ENCODE results near the gene NRF1. TPM values are rescaled to one million over a fixed set of nuclear protein-coding genes. Genes with fewer than 3 reads are reported as not detected.

The NRF1 gene
- total RNA-seq, 3 donors from 2014 or later, result 18.0 to 18.3 (median 18.3) TPM

DNA sequence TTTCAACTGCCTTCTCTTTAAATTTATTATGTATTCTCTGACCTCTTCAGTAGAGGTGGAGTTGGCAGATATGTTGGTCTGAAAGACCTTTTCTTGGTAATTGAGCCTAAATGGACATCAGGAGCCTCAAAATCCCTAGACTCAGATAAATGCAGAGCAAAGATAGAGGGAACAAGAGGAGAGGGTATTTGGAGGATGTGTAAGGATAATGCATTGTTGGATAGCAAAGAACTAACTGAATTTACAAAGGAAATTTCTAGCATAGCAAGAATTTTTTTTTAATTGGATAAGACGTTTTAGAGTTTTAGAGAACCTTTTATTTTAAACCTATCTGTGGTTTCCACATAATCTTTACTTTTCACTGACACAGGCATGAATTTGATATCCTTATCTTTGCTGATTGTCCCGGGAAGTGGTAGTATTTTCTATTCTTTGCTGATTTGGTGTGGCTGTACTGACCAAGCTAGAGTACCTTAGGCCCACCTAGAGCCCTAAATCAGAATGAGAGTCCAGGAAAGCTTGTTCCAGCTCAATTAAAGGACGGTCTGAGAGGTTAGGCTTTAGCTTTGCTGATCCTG, 91.3 kb downstream of the NRF1 start:
- Mint-ChIP-seq H3K4me1 (ENCODE audit: low read depth) (peaks cover 15% of the 10 kb centered on the region), H3K36me3 (ENCODE audit: insufficient read depth) (peaks cover 23% of the 10 kb centered on the region), H3K27me3 (ENCODE audit: low read depth) (no peaks in the 10 kb centered on the region), H3K9me3 (no peaks in the 10 kb centered on the region), H3K4me3 (no peak overlapping the region)
- DNase-seq (no peak), ATAC-seq (no peak)

DNA sequence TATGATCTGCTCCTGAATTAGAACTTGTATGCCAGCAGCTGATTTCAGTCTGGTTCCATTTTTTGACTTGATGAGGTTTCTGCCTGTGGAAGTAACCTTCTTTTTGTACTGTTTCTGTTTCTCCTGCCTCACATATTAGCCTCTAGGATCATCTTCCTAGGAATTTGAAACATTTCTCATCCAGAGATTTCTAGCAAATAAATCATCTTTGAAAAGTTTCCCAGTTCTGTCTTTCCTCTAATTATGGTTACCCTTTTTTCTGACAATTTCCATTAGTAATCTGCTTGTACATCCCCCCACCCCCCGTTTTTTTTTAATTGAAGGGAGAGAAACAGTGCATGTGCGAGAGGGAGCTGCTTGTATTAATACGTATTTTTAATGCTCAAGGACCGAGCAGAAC, 92.2 kb downstream of the NRF1 start:
- Mint-ChIP-seq H3K4me1 (ENCODE audit: low read depth) (peaks cover 19% of the 10 kb centered on the region), H3K36me3 (ENCODE audit: insufficient read depth) (peaks cover 22% of the 10 kb centered on the region), H3K27me3 (ENCODE audit: low read depth) (no peaks in the 10 kb centered on the region), H3K9me3 (no peaks in the 10 kb centered on the region), H3K4me3 (no peak overlapping the region)
- ATAC-seq, result no peak
- no peak for DNase-seq

DNA sequence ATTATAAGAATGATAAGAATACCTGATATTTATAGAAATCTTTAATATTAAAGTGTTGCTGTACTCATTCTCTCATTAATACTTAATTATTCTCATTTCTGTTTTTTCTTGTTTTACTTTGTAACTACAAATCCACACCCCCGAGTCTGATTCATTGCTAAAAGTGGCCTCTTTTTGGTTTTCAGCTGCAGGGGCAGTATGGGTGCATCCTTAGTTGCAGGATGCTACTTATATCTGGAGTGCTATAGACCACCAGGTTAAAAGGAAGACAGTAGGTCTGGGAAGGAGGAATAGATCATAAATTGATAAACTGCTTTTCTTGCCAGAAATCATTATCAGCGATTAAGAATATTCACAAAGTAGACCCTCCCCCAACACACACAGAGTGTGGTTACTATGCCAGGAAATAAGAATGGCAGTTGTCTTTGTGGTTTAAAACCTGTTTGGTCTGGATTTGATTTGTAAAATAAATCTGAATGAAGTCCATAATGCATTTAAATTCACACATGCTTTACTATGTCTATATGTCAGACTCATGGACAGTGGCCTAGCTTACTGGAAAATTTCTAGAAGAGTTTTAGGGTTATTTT, 96.5 kb downstream of the NRF1 start:
- peaks cover 40% of the 10 kb centered on the region for H3K36me3 Mint-ChIP-seq (ENCODE audit: insufficient read depth)
- DNase-seq (no peak), ATAC-seq (no peak)
- H3K4me3 Mint-ChIP-seq, result no peak overlapping the region
- no peaks in the 10 kb centered on the region for H3K9me3 Mint-ChIP-seq
- peaks cover 17% of the 10 kb centered on the region for H3K4me1 Mint-ChIP-seq (ENCODE audit: low read depth)
- H3K27me3 Mint-ChIP-seq (ENCODE audit: low read depth), result no peaks in the 10 kb centered on the region

DNA sequence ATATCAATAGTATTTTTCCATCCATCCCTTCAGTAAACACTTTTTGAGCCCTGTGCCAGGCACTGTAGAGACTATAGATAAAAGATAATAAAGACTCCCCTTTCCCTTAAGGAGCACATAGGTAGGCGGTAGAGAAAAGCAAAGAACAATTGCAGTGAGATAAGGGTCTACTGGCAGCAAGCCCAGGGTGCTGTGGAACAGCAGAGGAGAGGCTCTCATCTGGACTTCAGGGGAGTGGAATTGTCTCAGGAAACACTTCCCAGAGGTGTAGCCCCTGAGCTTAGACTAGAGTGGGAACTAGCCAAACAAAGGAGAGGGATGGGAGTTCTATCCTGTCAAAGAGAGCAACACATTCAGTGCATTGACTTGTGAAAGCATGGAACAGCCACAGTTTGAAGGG, 102.0 kb downstream of the NRF1 start:
- no peak for ATAC-seq
- no peak for DNase-seq
- H3K4me3 Mint-ChIP-seq, result no peak overlapping the region
- H3K27me3 Mint-ChIP-seq (ENCODE audit: low read depth), result no peaks in the 10 kb centered on the region
- H3K9me3 Mint-ChIP-seq, result no peaks in the 10 kb centered on the region
- H3K4me1 Mint-ChIP-seq (ENCODE audit: low read depth), result no peaks in the 10 kb centered on the region
- H3K36me3 Mint-ChIP-seq (ENCODE audit: insufficient read depth), result peaks cover 43% of the 10 kb centered on the region

DNA sequence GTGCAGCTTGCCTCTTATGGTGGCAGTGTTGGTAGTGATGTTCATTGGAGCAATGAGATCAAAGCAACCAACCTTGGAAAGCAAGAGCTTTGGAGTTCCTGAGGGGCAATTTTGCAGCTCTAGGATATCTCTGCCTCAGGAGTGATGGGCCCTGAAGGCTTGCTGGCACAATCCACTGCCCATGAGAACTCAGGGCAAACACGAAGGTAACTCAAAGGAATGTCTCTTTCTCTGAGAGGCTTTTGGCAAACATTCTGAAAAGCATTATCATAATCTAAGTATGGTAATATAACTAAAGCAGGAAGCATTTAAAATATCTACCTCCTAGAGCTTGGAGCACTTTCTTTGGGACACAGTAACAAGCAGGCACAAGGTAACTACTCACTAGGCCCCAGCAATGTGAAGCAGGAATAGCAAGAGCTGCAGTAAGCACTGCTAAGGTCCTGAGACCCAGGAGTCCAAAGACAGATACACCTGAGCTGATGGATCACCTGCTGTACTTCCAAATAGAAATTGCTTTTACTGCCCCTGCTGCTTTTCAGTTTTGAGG, 103.1 kb downstream of the NRF1 start:
- Mint-ChIP-seq H3K36me3 (ENCODE audit: insufficient read depth) (peaks cover 49% of the 10 kb centered on the region), H3K4me1 (ENCODE audit: low read depth) (no peaks in the 10 kb centered on the region), H3K9me3 (no peaks in the 10 kb centered on the region), H3K4me3 (no peak overlapping the region), H3K27me3 (ENCODE audit: low read depth) (no peaks in the 10 kb centered on the region)
- no peak for ATAC-seq
- DNase-seq, result no peak

DNA sequence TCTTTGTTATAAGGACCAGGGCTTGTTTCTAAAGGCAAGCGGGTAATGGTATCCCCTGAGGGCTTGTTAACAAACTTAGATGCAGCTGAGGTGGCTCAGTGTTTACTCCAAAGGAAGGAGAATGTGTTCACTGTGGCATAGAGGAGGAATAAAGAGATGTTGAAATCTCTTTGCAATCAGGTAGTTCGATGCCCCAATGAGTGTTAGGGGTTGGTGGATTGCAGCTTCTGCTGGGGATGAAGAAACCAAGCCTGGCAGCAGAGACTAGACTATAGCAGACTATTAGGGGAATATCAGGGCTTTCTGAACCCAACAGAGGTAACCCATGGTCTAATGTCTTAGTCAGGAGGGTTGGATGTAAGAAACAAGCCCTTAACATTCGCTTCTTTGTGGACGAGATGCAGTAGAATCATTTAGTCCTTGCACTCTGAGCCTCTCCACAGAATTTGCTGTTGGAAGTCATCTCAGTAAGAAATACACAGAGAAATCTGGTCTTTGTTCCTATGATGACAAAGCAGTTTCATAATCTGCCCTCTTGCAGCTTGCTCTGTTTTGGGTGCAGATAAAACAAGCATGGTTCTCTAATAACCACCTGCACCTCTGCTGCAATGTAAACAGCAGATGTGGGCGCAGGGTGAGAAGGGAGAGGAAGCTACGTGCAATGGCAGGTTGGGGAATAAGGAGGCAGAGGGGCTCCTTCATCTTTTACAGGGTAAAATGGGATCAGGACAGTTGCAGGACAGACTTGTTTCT, 108.6 kb downstream of the NRF1 start:
- no peak overlapping the region for H3K4me3 Mint-ChIP-seq
- peaks cover 44% of the 10 kb centered on the region for H3K36me3 Mint-ChIP-seq (ENCODE audit: insufficient read depth)
- ATAC-seq (no peak), DNase-seq (no peak)
- no peaks in the 10 kb centered on the region for H3K9me3 Mint-ChIP-seq
- no peaks in the 10 kb centered on the region for H3K4me1 Mint-ChIP-seq (ENCODE audit: low read depth)
- no peaks in the 10 kb centered on the region for H3K27me3 Mint-ChIP-seq (ENCODE audit: low read depth)

DNA sequence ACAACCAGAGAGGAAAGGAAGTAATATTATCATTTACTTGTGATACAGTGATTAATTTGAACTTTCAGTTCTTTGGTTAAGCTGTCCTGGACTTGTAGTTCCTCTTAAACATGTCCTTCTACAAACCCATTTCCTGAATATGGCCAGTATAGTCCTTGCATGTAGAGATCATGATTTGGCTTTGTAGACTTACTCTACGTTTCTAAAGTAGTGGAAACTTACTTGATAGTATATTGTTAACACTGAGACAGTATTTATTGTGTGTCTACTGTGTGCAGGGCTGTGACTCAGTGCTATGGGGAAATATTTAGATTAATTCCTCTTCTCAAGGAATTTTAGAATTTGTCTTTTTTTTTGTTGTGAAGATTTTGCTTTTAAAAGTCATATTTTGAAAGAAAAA, 109.5 kb downstream of the NRF1 start:
- no peaks in the 10 kb centered on the region for H3K9me3 Mint-ChIP-seq
- ATAC-seq, result no peak
- DNase-seq, result no peak
- no peaks in the 10 kb centered on the region for H3K4me1 Mint-ChIP-seq (ENCODE audit: low read depth)
- H3K27me3 Mint-ChIP-seq (ENCODE audit: low read depth), result no peaks in the 10 kb centered on the region
- H3K4me3 Mint-ChIP-seq, result no peak overlapping the region
- peaks cover 42% of the 10 kb centered on the region for H3K36me3 Mint-ChIP-seq (ENCODE audit: insufficient read depth)

DNA sequence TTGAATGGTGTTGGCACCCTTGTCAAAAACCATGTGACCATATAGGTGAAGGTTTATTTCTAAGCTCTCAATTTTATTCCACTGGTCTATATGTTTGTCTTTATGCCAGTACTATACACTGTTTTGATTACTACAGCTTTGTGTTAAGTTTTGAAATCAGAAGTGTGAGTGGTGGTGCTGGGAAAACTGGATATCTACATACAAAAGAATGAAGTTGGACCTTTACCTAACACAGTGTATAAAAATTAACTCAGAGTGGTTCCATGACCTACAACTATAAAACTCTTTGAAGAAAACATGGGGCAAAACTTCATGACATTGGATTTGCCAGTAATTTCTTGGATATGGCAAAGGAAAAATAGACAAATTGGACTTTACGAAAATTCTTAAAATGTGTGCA, 112.2 kb downstream of the NRF1 start:
- Mint-ChIP-seq H3K4me1 (ENCODE audit: low read depth) (no peaks in the 10 kb centered on the region), H3K9me3 (no peaks in the 10 kb centered on the region), H3K36me3 (ENCODE audit: insufficient read depth) (peaks cover 41% of the 10 kb centered on the region), H3K27me3 (ENCODE audit: low read depth) (no peaks in the 10 kb centered on the region), H3K4me3 (no peak overlapping the region)
- DNase-seq, result no peak
- no peak for ATAC-seq

DNA sequence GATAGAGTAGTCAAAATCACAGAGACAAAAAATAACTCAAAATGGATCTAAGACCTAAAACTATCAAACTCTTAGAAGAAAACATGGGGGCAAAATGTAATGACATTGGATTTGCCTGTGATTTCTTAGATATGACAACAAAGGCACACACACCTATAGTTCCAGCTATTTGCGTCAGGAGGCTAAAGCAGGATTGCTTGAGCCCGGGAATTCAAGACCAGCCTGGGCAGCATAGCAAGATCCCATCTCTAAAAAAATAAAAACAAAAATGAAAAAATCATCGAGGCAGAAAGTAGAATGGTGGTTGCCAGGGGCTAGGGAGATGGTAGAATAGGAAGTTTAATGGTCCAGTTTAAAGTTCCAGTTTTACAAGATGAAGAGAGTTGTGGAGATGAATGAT, 113.3 kb downstream of the NRF1 start:
- no peaks in the 10 kb centered on the region for H3K27me3 Mint-ChIP-seq (ENCODE audit: low read depth)
- no peaks in the 10 kb centered on the region for H3K4me1 Mint-ChIP-seq (ENCODE audit: low read depth)
- DNase-seq, result no peak
- no peaks in the 10 kb centered on the region for H3K9me3 Mint-ChIP-seq
- peaks cover 34% of the 10 kb centered on the region for H3K36me3 Mint-ChIP-seq (ENCODE audit: insufficient read depth)
- ATAC-seq, result no peak
- H3K4me3 Mint-ChIP-seq, result no peak overlapping the region

DNA sequence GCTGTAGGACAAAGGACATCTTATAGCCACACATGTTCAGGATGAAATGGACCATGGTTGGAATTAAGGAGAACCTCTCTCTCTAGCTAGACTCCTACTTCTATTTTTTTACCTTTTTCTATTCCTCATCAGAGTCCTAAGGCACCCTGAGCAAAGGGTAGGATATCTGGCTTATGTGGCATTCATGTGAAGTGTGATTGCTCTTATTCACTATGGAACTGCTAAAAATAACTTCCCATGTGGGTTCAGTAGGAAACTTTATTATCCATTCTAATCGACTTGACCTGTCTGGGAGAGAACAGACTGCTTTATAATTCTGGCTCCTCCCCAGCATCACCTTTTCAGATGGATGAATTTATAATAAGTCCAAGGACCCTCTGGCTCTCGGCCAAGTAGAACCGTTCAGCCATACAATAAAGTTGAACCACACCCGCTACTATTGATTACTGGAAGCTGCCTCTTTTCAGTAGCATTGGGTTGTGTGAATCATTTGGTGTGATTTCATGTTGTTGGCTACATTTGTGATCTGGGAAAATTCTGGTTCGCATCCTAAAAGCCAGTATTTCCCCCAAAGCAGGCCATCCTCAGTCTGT, 117.5 kb downstream of the NRF1 start:
- Mint-ChIP-seq H3K27me3 (ENCODE audit: low read depth) (no peaks in the 10 kb centered on the region), H3K4me1 (ENCODE audit: low read depth) (no peaks in the 10 kb centered on the region), H3K9me3 (no peaks in the 10 kb centered on the region), H3K4me3 (no peak overlapping the region), H3K36me3 (ENCODE audit: insufficient read depth) (peaks cover 37% of the 10 kb centered on the region)
- ATAC-seq (no peak), DNase-seq (no peak)

DNA sequence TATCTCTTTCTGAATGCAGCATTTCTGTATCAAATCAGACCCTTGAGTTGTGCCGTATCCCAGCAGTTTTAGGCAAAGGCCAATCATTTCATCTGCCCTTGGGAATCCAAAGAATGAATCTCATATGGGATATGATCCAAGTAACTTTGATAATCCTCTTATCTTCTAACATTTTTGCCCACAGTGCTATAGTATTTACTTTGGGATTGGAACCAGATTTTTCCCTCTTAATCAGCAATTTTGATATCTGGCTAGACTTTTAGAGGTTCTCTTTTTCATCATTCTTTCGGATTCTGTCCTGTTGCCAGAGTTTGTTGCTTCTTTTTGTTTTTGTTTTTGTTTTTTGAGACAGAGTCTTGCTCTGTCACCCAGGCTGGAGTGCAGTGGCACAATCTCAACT, 118.0 kb downstream of the NRF1 start:
- no peak for ATAC-seq
- no peak overlapping the region for H3K4me3 Mint-ChIP-seq
- H3K4me1 Mint-ChIP-seq (ENCODE audit: low read depth), result no peaks in the 10 kb centered on the region
- H3K36me3 Mint-ChIP-seq (ENCODE audit: insufficient read depth), result peaks cover 31% of the 10 kb centered on the region
- DNase-seq, result no peak
- no peaks in the 10 kb centered on the region for H3K27me3 Mint-ChIP-seq (ENCODE audit: low read depth)
- H3K9me3 Mint-ChIP-seq, result no peaks in the 10 kb centered on the region

DNA sequence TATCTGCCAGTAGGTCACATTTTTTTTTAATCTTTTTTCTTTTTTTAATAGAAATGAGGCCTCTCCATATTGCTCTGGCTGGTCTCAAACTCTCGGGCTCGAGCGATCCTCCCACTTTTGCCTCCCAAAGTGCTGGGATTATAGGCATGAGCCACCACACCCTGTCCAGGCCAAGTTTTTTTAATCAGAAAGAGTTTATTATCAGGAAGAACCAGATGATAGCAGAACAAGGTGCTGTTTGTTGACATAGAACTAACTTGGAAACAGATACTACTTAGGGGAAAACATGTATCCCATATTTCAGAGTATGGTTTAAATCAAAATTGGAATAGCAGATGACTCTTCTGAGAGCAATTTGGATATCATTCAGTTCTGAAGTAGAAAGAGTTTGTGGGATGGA, 118.6 kb downstream of the NRF1 start:
- peaks cover 27% of the 10 kb centered on the region for H3K36me3 Mint-ChIP-seq (ENCODE audit: insufficient read depth)
- no peaks in the 10 kb centered on the region for H3K4me1 Mint-ChIP-seq (ENCODE audit: low read depth)
- H3K27me3 Mint-ChIP-seq (ENCODE audit: low read depth), result no peaks in the 10 kb centered on the region

DNA sequence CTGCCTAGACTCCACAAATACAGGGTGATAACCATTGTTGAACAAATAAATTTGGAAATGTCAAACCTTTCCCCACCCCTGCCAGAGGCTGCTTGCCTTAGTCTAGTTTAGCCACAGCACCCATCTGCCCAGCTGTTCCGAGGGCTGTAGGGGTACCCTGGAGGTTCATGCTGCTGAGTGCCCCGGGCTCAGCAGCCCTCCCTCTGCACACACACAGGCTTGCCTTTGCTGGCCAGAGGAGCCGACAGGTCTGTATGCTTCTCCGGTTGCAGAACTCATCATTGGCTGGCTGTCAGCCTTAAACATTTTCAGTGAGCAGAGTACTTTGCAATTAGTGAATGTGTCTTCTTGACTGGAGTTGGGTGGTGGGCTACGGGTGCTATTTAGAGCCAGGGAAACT, 122.9 kb downstream of the NRF1 start:
- H3K36me3 Mint-ChIP-seq (ENCODE audit: insufficient read depth), result peaks cover 30% of the 10 kb centered on the region
- no peaks in the 10 kb centered on the region for H3K9me3 Mint-ChIP-seq
- DNase-seq, result no peak
- no peaks in the 10 kb centered on the region for H3K4me1 Mint-ChIP-seq (ENCODE audit: low read depth)
- H3K4me3 Mint-ChIP-seq, result no peak overlapping the region
- no peaks in the 10 kb centered on the region for H3K27me3 Mint-ChIP-seq (ENCODE audit: low read depth)
- ATAC-seq, result no peak

More for the DNA sequence above, 118.6 kb downstream of the NRF1 start:
- no peak for ATAC-seq
- Mint-ChIP-seq H3K9me3 (no peaks in the 10 kb centered on the region), H3K4me3 (no peak overlapping the region)
- DNase-seq, result no peak

DNA sequence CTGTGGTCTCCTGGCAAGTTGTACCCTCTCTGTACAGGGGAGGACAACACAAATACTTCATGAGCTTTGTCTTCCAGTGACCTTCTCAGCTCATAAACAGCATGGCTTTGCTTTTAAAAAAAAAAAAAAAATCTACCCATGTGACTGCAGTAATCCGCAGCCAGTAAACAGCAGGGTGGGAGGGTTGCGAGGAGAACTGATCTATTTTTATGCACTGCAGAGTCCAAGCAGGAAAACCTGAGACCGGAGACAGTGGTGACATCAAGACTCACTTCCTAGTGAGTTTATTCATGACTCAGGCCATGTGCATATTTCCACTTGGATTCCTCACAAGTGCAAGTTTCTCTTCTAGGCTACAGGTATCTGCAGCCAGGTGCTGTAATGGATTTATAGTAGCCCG, 127.9 kb downstream of the NRF1 start:
- Mint-ChIP-seq H3K4me1 (ENCODE audit: low read depth) (no peaks in the 10 kb centered on the region), H3K9me3 (no peaks in the 10 kb centered on the region), H3K27me3 (ENCODE audit: low read depth) (no peaks in the 10 kb centered on the region), H3K36me3 (ENCODE audit: insufficient read depth) (peaks cover 23% of the 10 kb centered on the region), H3K4me3 (no peak overlapping the region)
- DNase-seq, result no peak
- no peak for ATAC-seq

All from activated T-cell treated with anti-CD3 and anti-CD28 coated beads, Interleukin-2, amount 50 U/mL, for 4 hours (primary cell).